Karpas-422 (cell line): ENCODE measurements around the gene VAV3. TPM values are rescaled to one million over a fixed set of nuclear protein-coding genes. Genes with fewer than 3 reads are reported as not detected.
A peak's percentile ranks its signal among the peaks of the same experiment; 100 is the strongest.

Experiments
- DNase-seq: peaks from one replicate; pipeline ENCODE4 v3.0.0-alpha.2; 2015
- H2AFZ ChIP-seq: fragments of 200-600 bp; sonication (generic); 2 replicates; pipeline ENCODE4 v1.6.1; 2014; ENCODE audit warnings: antibody characterized with exemption, low read length, mixed read lengths
- H3K27ac ChIP-seq: fragments of 200-600 bp; sonication (generic); 2 replicates; pipeline ENCODE4 v1.5.1; 2014; ENCODE audit warnings: mild to moderate bottlenecking, low read length, moderate library complexity
- H3K27me3 ChIP-seq: fragments of 200-600 bp; sonication (generic); 2 replicates; pipeline ENCODE4 v1.6.1; 2014; ENCODE audit warnings: low read length, mixed read lengths
- H3K36me3 ChIP-seq: fragments of 200-600 bp; sonication (generic); 2 replicates; pipeline ENCODE4 v1.6.1; 2014; ENCODE audit warnings: low read length, mixed read lengths; ENCODE audit not compliant: insufficient read depth
- H3K4me1 ChIP-seq: fragments of 200-600 bp; sonication (generic); 2 replicates; pipeline ENCODE4 v1.6.1; 2014; ENCODE audit warnings: mild to moderate bottlenecking, low read length, mixed read lengths
- H3K4me2 ChIP-seq: fragments of 200-600 bp; sonication (generic); 2 replicates; pipeline ENCODE4 v1.6.1; 2014; ENCODE audit warnings: low read length, low read depth, mild to moderate bottlenecking; ENCODE audit not compliant: poor library complexity, severe bottlenecking
- H3K4me3 ChIP-seq: fragments of 200-600 bp; sonication (generic); 2 replicates; pipeline ENCODE4 v1.5.1; 2014; ENCODE audit warnings: mild to moderate bottlenecking, antibody characterized with exemption, low read length, mixed read lengths
- H3K79me2 ChIP-seq: fragments of 200-600 bp; sonication (generic); 2 replicates; pipeline ENCODE4 v1.6.1; 2014; ENCODE audit warnings: mild to moderate bottlenecking, low read length, mixed read lengths
- H3K9ac ChIP-seq: fragments of 200-600 bp; sonication (generic); 2 replicates; pipeline ENCODE4 v1.6.0; 2014; ENCODE audit warnings: low read length
- H3K9me2 ChIP-seq: fragments of 200-600 bp; sonication (generic), shearing (Covaris generic); replicated peaks from 2 replicates; pipeline ENCODE4 v1.6.0; 2014; ENCODE audit warnings: mild to moderate bottlenecking, low read length, moderate library complexity; ENCODE audit not compliant: insufficient read depth
- H3K9me3 ChIP-seq: fragments of 300-700, 200-600 bp; sonication (generic); 2 replicates; pipeline ENCODE4 v1.6.1; 2014; ENCODE audit warnings: low read length, mixed read lengths
- H4K20me1 ChIP-seq: fragments of 200-600 bp; sonication (generic); 2 replicates; pipeline ENCODE4 v1.6.1; 2014; ENCODE audit warnings: mild to moderate bottlenecking, antibody characterized with exemption, low read length, low read depth; ENCODE audit not compliant: insufficient read depth
- total RNA-seq: library from RNA; depleted of rRNA; stranded (reverse); fragments of >200 nt; shearing (Covaris generic); gene quantifications from 2 replicates; pipeline ENCODE4 v1.2.3, GENCODE V29; 2014; ENCODE audit warnings: low replicate concordance

The VAV3 gene
- total RNA-seq, 1 experiment from 2014 or later, result 1.1 TPM

- Histone ChIP-seq H3K27ac (no peak overlapping the region), H3K4me3 (no peak overlapping the region), H2AFZ (no peak overlapping the region; the same call in 1 of the 2 replicates), H3K4me2 (peak overlapping the region; percentile 27), H3K9me2 (no peaks in the 10 kb centered on the region), H4K20me1 (no peaks in the 10 kb centered on the region), H3K9me3 (no peaks in the 10 kb centered on the region), H3K4me1 (peaks cover 11% of the 10 kb centered on the region), H3K27me3 (no peaks in the 10 kb centered on the region), H3K79me2 (no peaks in the 10 kb centered on the region), H3K36me3 (no peaks in the 10 kb centered on the region), H3K9ac (peak overlapping the region; percentile 2; the same call in 1 of the 2 replicates)
- peak; percentile 52 for DNase-seq
Observed at GRCh38 chr1:107786203-107786845, 178.7 kb downstream of the VAV3 start.

GRCh38 chr1:107785496-107786202 is 179.3 kb downstream of the VAV3 start:
- H3K27me3 ChIP-seq, result no peaks in the 10 kb centered on the region
- no peaks in the 10 kb centered on the region for H4K20me1 ChIP-seq
- peak overlapping the region; percentile 27 for H3K4me2 ChIP-seq
- H3K9me2 ChIP-seq, result no peaks in the 10 kb centered on the region
- no peak overlapping the region; the same call in 1 of the 2 replicates for H2AFZ ChIP-seq
- H3K9me3 ChIP-seq, result no peaks in the 10 kb centered on the region
- no peak overlapping the region for H3K4me3 ChIP-seq
- DNase-seq, result no peak
- no peaks in the 10 kb centered on the region for H3K36me3 ChIP-seq
- H3K9ac ChIP-seq, result peak overlapping the region; percentile 2; the same call in 1 of the 2 replicates
- H3K27ac ChIP-seq, result no peak overlapping the region
- H3K4me1 ChIP-seq, result peaks cover 11% of the 10 kb centered on the region
- no peaks in the 10 kb centered on the region for H3K79me2 ChIP-seq

- Histone ChIP-seq H3K79me2 (no peaks in the 10 kb centered on the region), H3K4me1 (peaks cover 13% of the 10 kb centered on the region)
- peak; percentile 86 for DNase-seq
Observed at GRCh38 chr1:107782217-107782845, 182.6 kb downstream of the VAV3 start.

GRCh38 chr1:107781245-107781644 is 183.7 kb downstream of the VAV3 start:
- H2AFZ ChIP-seq, result no peak overlapping the region
- no peak overlapping the region for H3K9ac ChIP-seq
- H3K4me1 ChIP-seq, result peaks cover 14% of the 10 kb centered on the region
- no peaks in the 10 kb centered on the region for H3K79me2 ChIP-seq
- H3K27me3 ChIP-seq, result no peaks in the 10 kb centered on the region
- no peak overlapping the region for H3K27ac ChIP-seq
- no peak for DNase-seq
- no peaks in the 10 kb centered on the region for H3K9me3 ChIP-seq
- no peaks in the 10 kb centered on the region for H4K20me1 ChIP-seq
- no peaks in the 10 kb centered on the region for H3K36me3 ChIP-seq
- H3K4me3 ChIP-seq, result no peak overlapping the region
- H3K9me2 ChIP-seq, result no peaks in the 10 kb centered on the region
- no peak overlapping the region for H3K4me2 ChIP-seq

More at GRCh38 chr1:107782217-107782845, 182.6 kb downstream of the VAV3 start:
- Histone ChIP-seq H3K36me3 (no peaks in the 10 kb centered on the region), H3K27ac (no peak overlapping the region), H3K4me2 (no peak overlapping the region), H3K27me3 (no peaks in the 10 kb centered on the region), H3K9ac (no peak overlapping the region), H3K9me3 (no peaks in the 10 kb centered on the region), H2AFZ (no peak overlapping the region), H3K4me3 (no peak overlapping the region), H3K9me2 (no peaks in the 10 kb centered on the region), H4K20me1 (no peaks in the 10 kb centered on the region)

GRCh38 chr1:107777664-107778047 is 187.3 kb downstream of the VAV3 start:
- Histone ChIP-seq H3K27me3 (no peaks in the 10 kb centered on the region), H3K9me2 (no peaks in the 10 kb centered on the region), H2AFZ (no peak overlapping the region), H4K20me1 (no peaks in the 10 kb centered on the region), H3K36me3 (no peaks in the 10 kb centered on the region), H3K9me3 (no peaks in the 10 kb centered on the region), H3K4me2 (no peak overlapping the region), H3K9ac (no peak overlapping the region), H3K79me2 (no peaks in the 10 kb centered on the region), H3K27ac (no peak overlapping the region), H3K4me3 (no peak overlapping the region), H3K4me1 (peaks cover 6% of the 10 kb centered on the region)
- DNase-seq, result no peak

GRCh38 chr1:107776900-107777663 is 187.9 kb downstream of the VAV3 start:
- Histone ChIP-seq H3K9ac (no peak overlapping the region), H3K79me2 (no peaks in the 10 kb centered on the region), H3K4me2 (no peak overlapping the region), H3K27ac (no peak overlapping the region), H3K36me3 (no peaks in the 10 kb centered on the region), H3K9me2 (no peaks in the 10 kb centered on the region), H2AFZ (no peak overlapping the region), H3K9me3 (no peaks in the 10 kb centered on the region), H3K4me3 (no peak overlapping the region), H3K4me1 (peaks cover 6% of the 10 kb centered on the region), H3K27me3 (no peaks in the 10 kb centered on the region), H4K20me1 (no peaks in the 10 kb centered on the region)
- DNase-seq, result no peak

GRCh38 chr1:107771377-107771776 is 193.6 kb downstream of the VAV3 start:
- H3K27ac ChIP-seq, result no peak overlapping the region
- H3K36me3 ChIP-seq, result no peaks in the 10 kb centered on the region

GRCh38 chr1:107767156-107767582 is 197.8 kb downstream of the VAV3 start:
- Histone ChIP-seq H3K9ac (no peak overlapping the region), H3K4me3 (no peak overlapping the region), H3K9me3 (no peaks in the 10 kb centered on the region), H4K20me1 (no peaks in the 10 kb centered on the region), H3K4me1 (no peaks in the 10 kb centered on the region), H3K4me2 (no peak overlapping the region), H2AFZ (no peak overlapping the region), H3K9me2 (no peaks in the 10 kb centered on the region), H3K79me2 (no peaks in the 10 kb centered on the region), H3K27me3 (no peaks in the 10 kb centered on the region), H3K36me3 (no peaks in the 10 kb centered on the region), H3K27ac (no peak overlapping the region)
- no peak for DNase-seq

More at GRCh38 chr1:107771377-107771776, 193.6 kb downstream of the VAV3 start:
- no peaks in the 10 kb centered on the region for H4K20me1 ChIP-seq
- H3K4me2 ChIP-seq, result no peak overlapping the region
- H3K9me3 ChIP-seq, result no peaks in the 10 kb centered on the region
- H3K4me3 ChIP-seq, result no peak overlapping the region
- H3K4me1 ChIP-seq, result no peaks in the 10 kb centered on the region
- no peaks in the 10 kb centered on the region for H3K9me2 ChIP-seq
- H3K9ac ChIP-seq, result no peak overlapping the region
- H2AFZ ChIP-seq, result no peak overlapping the region
- no peak for DNase-seq
- H3K79me2 ChIP-seq, result no peaks in the 10 kb centered on the region
- no peaks in the 10 kb centered on the region for H3K27me3 ChIP-seq
